Measurements from ENCODE around the gene CES4A. TPM values are rescaled to one million over a fixed set of nuclear protein-coding genes. Genes with fewer than 3 reads are reported as not detected.
A peak's percentile ranks its signal among the peaks of the same experiment; 100 is the strongest.
"Not testable (repeated sequence)": the region's sequence is repeated elsewhere in the genome, so short reads cannot be mapped to it uniquely, and the experiment has no call there.

Gene CES4A
- total and polyA plus RNA-seq, 12 donors: 3.8 to 20.6 (median 6.2) TPM

DNA sequence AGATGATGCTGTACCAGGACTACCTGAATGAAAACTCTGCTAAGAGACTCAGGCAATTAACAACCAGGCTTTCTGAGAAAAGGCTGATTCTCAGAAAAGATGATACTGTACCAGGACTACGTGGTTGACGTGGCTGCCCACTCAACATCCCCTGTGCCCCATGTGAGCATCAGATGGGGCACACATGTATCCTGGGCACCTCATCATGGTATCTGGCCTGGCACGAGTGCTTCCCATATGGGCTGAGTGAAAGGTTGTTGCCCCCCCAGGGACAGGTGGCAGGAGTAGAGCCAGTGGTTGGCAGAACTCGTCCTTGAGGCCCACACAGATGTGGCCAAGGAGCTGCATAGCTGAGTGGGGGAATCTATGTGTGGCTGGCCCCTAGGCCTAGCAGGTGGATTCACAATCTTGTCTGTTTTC is 3.5 kb upstream of the CES4A start:
- H3K4me3 ChIP-seq: no peak overlapping the region
- H3K36me3 ChIP-seq: no peaks in the 10 kb centered on the region
- peak overlapping the region in 1 of 10 donors; percentile 34 for H3K27ac ChIP-seq
- 91 to 94% methylated on average over 4 of the region's 4 CpGs for whole genome bisulfite sequencing, 2 donors
- intact Hi-C loops (cut with DNase I): no loop called here
- DNase-seq (no peak), ATAC-seq (no peak)
- H3K27me3 ChIP-seq: no peaks in the 10 kb centered on the region
- H3K4me1 ChIP-seq: no peaks in the 10 kb centered on the region
- no peaks in the 10 kb centered on the region for H3K9me3 ChIP-seq
- TF ChIP-seq, protein P1, sequence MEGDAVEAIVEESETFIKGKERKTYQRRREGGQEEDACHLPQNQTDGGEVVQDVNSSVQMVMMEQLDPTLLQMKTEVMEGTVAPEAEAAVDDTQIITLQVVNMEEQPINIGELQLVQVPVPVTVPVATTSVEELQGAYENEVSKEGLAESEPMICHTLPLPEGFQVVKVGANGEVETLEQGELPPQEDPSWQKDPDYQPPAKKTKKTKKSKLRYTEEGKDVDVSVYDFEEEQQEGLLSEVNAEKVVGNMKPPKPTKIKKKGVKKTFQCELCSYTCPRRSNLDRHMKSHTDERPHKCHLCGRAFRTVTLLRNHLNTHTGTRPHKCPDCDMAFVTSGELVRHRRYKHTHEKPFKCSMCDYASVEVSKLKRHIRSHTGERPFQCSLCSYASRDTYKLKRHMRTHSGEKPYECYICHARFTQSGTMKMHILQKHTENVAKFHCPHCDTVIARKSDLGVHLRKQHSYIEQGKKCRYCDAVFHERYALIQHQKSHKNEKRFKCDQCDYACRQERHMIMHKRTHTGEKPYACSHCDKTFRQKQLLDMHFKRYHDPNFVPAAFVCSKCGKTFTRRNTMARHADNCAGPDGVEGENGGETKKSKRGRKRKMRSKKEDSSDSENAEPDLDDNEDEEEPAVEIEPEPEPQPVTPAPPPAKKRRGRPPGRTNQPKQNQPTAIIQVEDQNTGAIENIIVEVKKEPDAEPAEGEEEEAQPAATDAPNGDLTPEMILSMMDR (IDR thresholded peaks at IDR 0.05): no peak

DNA sequence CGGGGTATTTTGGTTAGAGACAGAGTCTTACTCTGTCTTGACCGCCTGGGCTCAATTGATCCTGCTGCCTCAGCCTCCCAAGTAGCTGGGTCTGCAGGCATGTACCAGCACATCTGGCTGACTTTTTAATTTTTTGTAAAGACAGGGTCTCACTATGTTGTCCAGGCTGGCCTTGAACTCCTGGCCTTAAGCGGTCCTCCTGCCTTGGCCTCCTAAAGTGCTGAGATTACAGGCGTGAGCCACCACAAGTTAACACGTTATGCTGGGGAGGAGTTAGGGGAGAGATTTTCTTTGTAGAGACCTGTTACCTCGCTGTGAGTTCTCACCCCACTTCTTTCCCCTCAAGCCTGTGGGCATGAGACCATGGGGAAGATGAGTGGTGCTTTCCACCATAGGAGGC is 1.8 kb upstream of the CES4A start:
- ATAC-seq (no peak), DNase-seq (no peak)
- Histone ChIP-seq H3K27me3 (no peaks in the 10 kb centered on the region), H3K27ac (no peak overlapping the region), H3K9me3 (no peaks in the 10 kb centered on the region), H3K4me3 (no peak overlapping the region), H3K4me1 (no peaks in the 10 kb centered on the region), H3K36me3 (no peaks in the 10 kb centered on the region)
- WGBS, 2 donors: 93 to 96% methylated on average over 6 of the region's 6 CpGs
- intact Hi-C loops (cut with DNase I): no loop called here
- TF ChIP-seq, protein P1 (IDR thresholded peaks at IDR 0.05): no peak

DNA sequence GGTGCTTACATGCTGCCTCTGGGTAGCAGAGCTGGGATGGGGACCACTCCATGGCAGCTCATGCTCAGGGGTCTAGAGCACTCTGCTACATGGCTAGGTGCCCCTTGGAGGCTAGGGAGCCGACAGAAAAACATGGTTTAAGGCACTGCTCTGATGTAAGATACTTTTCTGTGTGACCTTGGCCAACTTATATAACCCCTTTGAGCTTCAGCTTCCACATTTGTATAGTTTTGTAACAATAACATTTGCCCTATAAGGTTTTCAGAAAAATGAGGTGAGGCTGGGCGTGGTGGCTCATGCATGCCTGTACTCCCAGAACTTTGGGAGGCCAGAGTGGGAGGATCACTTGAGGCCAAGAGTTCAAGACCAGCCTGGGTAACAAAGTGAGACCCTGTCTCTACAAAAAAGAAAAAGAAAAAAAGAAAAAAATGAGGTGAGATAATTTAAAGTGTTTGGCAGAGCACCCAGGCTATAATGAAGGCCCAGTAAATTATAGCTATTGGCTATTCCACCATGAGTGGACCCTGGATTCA is 3.2 kb downstream of the CES4A start:
- WGBS, 2 donors: 85 to 95% methylated on average over 2 of the region's 2 CpGs
- Histone ChIP-seq H3K9me3 (no peaks in the 10 kb centered on the region), H3K36me3 (no peaks in the 10 kb centered on the region), H3K27ac (no peak overlapping the region), H3K4me1 (peaks cover 0 to 7% (median 2%) of the 10 kb centered on the region in 9 donors), H3K27me3 (no peaks in the 10 kb centered on the region), H3K4me3 (no peak overlapping the region)
- TF ChIP-seq, protein P1 (IDR thresholded peaks at IDR 0.05): no peak
- no peak for ATAC-seq
- no peak for DNase-seq
- intact Hi-C loops (cut with DNase I): no loop called here

DNA sequence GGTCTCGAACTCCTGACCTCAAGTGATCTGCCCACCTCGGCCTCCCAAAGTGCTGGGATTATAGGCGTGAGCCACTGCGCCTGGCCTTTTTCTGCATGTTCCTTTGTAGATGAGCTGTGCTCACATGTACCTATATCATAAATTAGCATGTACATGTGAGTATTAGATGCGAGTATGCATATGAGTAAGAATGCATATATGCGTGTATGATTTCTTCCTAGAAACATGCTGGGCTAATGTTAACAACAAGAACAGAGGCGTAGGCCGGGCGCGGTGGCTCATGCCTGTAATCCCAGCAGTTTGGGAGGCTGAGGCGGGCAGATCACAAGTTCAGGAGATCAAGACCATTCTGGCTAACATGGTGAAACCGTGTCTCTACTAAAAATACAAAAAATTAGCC is 5.2 kb downstream of the CES4A start:
- H3K27ac ChIP-seq; DNase-seq; H3K9me3 ChIP-seq; ATAC-seq; H3K36me3 ChIP-seq; H3K4me3 ChIP-seq; H3K27me3 ChIP-seq; intact Hi-C loops (cut with DNase I): not testable (repeated sequence)
- peaks cover 0 to 17% (median 7%) of the 10 kb centered on the region in 9 donors for H3K4me1 ChIP-seq
- WGBS, 2 donors: 94 to 96% methylated on average over 11 to 12 of the region's 12 CpGs

DNA sequence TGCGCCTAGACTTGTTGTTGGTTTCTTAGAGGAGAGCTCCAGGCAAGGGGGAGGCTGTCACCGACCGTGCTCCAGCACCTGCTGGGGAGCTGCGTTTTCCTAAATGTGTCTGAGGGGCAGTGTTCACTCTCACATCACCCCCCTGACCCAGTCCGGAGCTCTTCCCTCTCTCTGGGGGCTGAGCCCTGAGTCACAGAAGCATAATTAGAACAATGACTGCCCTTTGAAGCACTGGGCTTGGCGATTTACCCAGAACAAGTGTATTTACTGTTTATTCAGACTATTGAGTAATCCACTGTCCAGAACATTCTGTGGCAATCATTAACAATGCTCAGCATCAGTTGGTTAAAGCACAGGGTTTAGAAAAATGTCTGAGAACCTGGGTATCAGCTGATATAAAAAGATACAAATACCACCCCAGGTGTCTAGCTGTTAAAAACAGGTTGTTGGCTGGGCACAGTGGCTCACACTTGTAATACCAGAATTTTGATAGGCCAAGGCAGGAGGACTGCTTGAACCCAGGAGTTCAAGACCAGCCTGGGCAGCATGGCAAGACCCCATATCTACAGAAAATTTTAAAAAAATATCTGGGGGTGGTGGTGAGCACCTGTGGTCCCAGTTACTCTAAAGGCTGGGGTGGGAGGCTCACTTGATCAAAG is 8.1 kb downstream of the CES4A start:
- Histone ChIP-seq H3K27ac (peak overlapping the region in 9 of 10 donors; percentile 22 to 78 (median 51)), H3K27me3 (peaks cover 0 to 4% (median 0%) of the 10 kb centered on the region in 7 donors), H3K9me3 (no peaks in the 10 kb centered on the region), H3K4me3 (no peak overlapping the region), H3K4me1 (peaks cover 3 to 31% (median 19%) of the 10 kb centered on the region in 9 donors), H3K36me3 (no peaks in the 10 kb centered on the region)
- 48 to 58% methylated on average over 6 of the region's 6 CpGs for WGBS, 2 donors
- ATAC-seq (peak in 7 of 8 donors; percentile 36 to 89 (median 82)), DNase-seq (peak in 1 of 2 donors; percentile 24)
- TF ChIP-seq, protein P1 (IDR thresholded peaks at IDR 0.05): no peak
- intact Hi-C loops (cut with DNase I): no loop called here
